SK-N-SH treated with all-trans-retinoic acid at 6 μM for 48 hours (cell line): ENCODE data around the gene CD200R1L.

Experiments
- ISL1 ChIP-seq: fragments of 250-450 bp; sonication (Bioruptor Pico); IDR thresholded peaks from 2 replicates; pipeline ENCODE4 v2.1.2; 2022; ENCODE audit warnings: mild to moderate bottlenecking, moderate library complexity
- OSR1 ChIP-seq: fragments of 250-450 bp; sonication (Bioruptor Pico); IDR thresholded peaks from 2 replicates; pipeline ENCODE4 v1.8.0; 2022; ENCODE audit warnings: moderate library complexity, mild to moderate bottlenecking, inconsistent platforms
- TSHZ2 ChIP-seq: fragments of 250-450 bp; sonication (Bioruptor Pico); IDR thresholded peaks from 2 replicates; pipeline ENCODE4 v1.5.0; 2020; ENCODE audit warnings: mild to moderate bottlenecking, moderate library complexity
- ZFP30 ChIP-seq: fragments of 450-650 bp; formaldehyde crosslinking; IDR thresholded peaks from 2 replicates; pipeline ENCODE4 v1.5.0; 2022; ENCODE audit warnings: mild to moderate bottlenecking, moderate library complexity

- no peak for TF ChIP-seq TSHZ2 (CRISPR knock-in tag)
- TF ChIP-seq ISL1 (CRISPR knock-in tag): no peak
- no peak for TF ChIP-seq ZFP30 (CRISPR knock-in tag)
- no peak for TF ChIP-seq OSR1
These were observed 52.0 kb downstream of the CD200R1L start for GRCh38 chr3:112794622-112795172.
